HEK293 (cell line): ENCODE results near the gene AQP10.

Experiments used
- ATF2 ChIP-seq: fragments of 450-650 bp; formaldehyde crosslinking; IDR thresholded peaks from 2 replicates; pipeline ENCODE4 v1.5.1; 2016; ENCODE audit warnings: missing biosample characterization, missing genetic modification characterization, low read depth
- HOXD13 ChIP-seq: sonication (generic); formaldehyde crosslinking; IDR thresholded peaks from 2 replicates; pipeline ENCODE4 v1.8.0; 2022; ENCODE audit warnings: missing genetic modification reagents, borderline replicate concordance
- YY1 ChIP-seq: fragments of 450-650 bp; formaldehyde crosslinking; IDR thresholded peaks from 2 replicates; pipeline ENCODE4 v1.5.1; 2018; ENCODE audit warnings: missing biosample characterization, missing genetic modification characterization
- ZBTB1 ChIP-seq: fragments of 450-650 bp; formaldehyde crosslinking; IDR thresholded peaks from 2 replicates; pipeline ENCODE4 v1.5.1; 2016; ENCODE audit warnings: missing biosample characterization, missing genetic modification characterization
- ZBTB10 ChIP-seq: fragments of 450-650 bp; formaldehyde crosslinking; IDR thresholded peaks from 2 replicates; pipeline ENCODE4 v1.5.1; 2016; ENCODE audit warnings: missing biosample characterization, missing genetic modification characterization
- ZBTB6 ChIP-seq: fragments of 450-650 bp; formaldehyde crosslinking; IDR thresholded peaks from 2 replicates; pipeline ENCODE4 v1.5.1; 2017; ENCODE audit warnings: missing biosample characterization, missing genetic modification characterization
- ZEB2 ChIP-seq: fragments of 450-650 bp; formaldehyde crosslinking; IDR thresholded peaks from 2 replicates; pipeline ENCODE4 v1.5.1; 2016; ENCODE audit warnings: missing biosample characterization, missing genetic modification characterization
- ZNF174 ChIP-seq: fragments of 450-650 bp; formaldehyde crosslinking; IDR thresholded peaks from 2 replicates; pipeline ENCODE4 v1.5.0; 2017; ENCODE audit warnings: missing biosample characterization, mild to moderate bottlenecking, missing genetic modification characterization
- ZNF2 ChIP-seq: fragments of 450-650 bp; formaldehyde crosslinking; IDR thresholded peaks from 2 replicates; pipeline ENCODE4 v1.5.1; 2016; ENCODE audit warnings: missing biosample characterization, missing genetic modification characterization
- ZNF214 ChIP-seq: fragments of 450-650 bp; formaldehyde crosslinking; IDR thresholded peaks from 2 replicates; pipeline ENCODE4 v1.5.1; 2017; ENCODE audit warnings: missing biosample characterization, mild to moderate bottlenecking, missing genetic modification characterization, borderline replicate concordance
- ZNF248 ChIP-seq: fragments of 450-650 bp; formaldehyde crosslinking; IDR thresholded peaks from 2 replicates; pipeline ENCODE4 v1.5.1; 2017; ENCODE audit warnings: missing biosample characterization, missing genetic modification characterization
- ZNF26 ChIP-seq: fragments of 450-650 bp; formaldehyde crosslinking; IDR thresholded peaks from 2 replicates; pipeline ENCODE4 v1.5.1; 2016; ENCODE audit warnings: missing biosample characterization, missing genetic modification characterization
- ZNF391 ChIP-seq: fragments of 450-650 bp; formaldehyde crosslinking; IDR thresholded peaks from 2 replicates; pipeline ENCODE4 v1.5.1; 2016; ENCODE audit warnings: low read depth, missing biosample characterization, missing genetic modification characterization, borderline replicate concordance
- ZNF398 ChIP-seq: fragments of 450-650 bp; formaldehyde crosslinking; IDR thresholded peaks from 2 replicates; pipeline ENCODE4 v1.5.1; 2017; ENCODE audit warnings: missing biosample characterization, missing genetic modification characterization
- ZNF501 ChIP-seq: fragments of 450-650 bp; formaldehyde crosslinking; IDR thresholded peaks from 2 replicates; pipeline ENCODE4 v1.5.1; 2016; ENCODE audit warnings: missing biosample characterization, missing genetic modification characterization
- ZNF518A ChIP-seq: fragments of 450-650 bp; formaldehyde crosslinking; conservative IDR thresholded peaks from 2 replicates; pipeline ENCODE4 v1.5.1; 2016; ENCODE audit warnings: low read depth, missing biosample characterization, missing genetic modification characterization
- ZNF548 ChIP-seq: fragments of 450-650 bp; formaldehyde crosslinking; IDR thresholded peaks from 2 replicates; pipeline ENCODE4 v1.5.1; 2016; ENCODE audit warnings: missing biosample characterization, missing genetic modification characterization
- ZNF580 ChIP-seq: fragments of 450-650 bp; formaldehyde crosslinking; IDR thresholded peaks from 2 replicates; pipeline ENCODE4 v1.5.1; 2016; ENCODE audit warnings: missing biosample characterization, missing genetic modification characterization
- ZNF645 ChIP-seq: fragments of 450-650 bp; formaldehyde crosslinking; IDR thresholded peaks from 2 replicates; pipeline ENCODE4; 2016; ENCODE audit warnings: missing biosample characterization, missing genetic modification characterization
- ZSCAN30 ChIP-seq: fragments of 450-650 bp; IDR thresholded peaks from 2 replicates; pipeline ENCODE4 v1.5.1; 2018; ENCODE audit warnings: missing biosample characterization, mild to moderate bottlenecking, missing genetic modification characterization, moderate library complexity
- ZSCAN4 ChIP-seq: fragments of 450-650 bp; formaldehyde crosslinking; IDR thresholded peaks from 2 replicates; pipeline ENCODE4 v1.5.1; 2017; ENCODE audit warnings: missing biosample characterization, missing genetic modification characterization

AQP10 gene

GRCh38 chr1:154272217-154272998 lies 48.5 kb upstream of the AQP10 start, which contains the start of gene HAX1 (continued):
- TF ChIP-seq ZSCAN4 (tag by site-specific recombination) (no peak), ZBTB6 (tag by site-specific recombination) (no peak), ZEB2 (tag by site-specific recombination) (peak; percentile 84; the same call in 1 of the 2 replicates), ZNF26 (tag by site-specific recombination) (no peak), ZNF391 (tag by site-specific recombination) (peak; percentile 72; the same call in 1 of the 2 replicates), ZNF580 (tag by site-specific recombination) (peak; percentile 86), ZNF214 (tag by site-specific recombination) (no peak), ZSCAN30 (tag by site-specific recombination) (peak; percentile 66), YY1 (tag by site-specific recombination) (peak; percentile 16; the same call in 1 of the 2 replicates), ZBTB1 (tag by site-specific recombination) (no peak), ZNF248 (tag by site-specific recombination) (no peak), ZNF518A (tag by site-specific recombination) (peak; percentile 41; the same call in 1 of the 2 replicates), HOXD13 (no peak), ZNF501 (tag by site-specific recombination) (peak; percentile 93), ATF2 (tag by site-specific recombination) (no peak), ZNF398 (tag by site-specific recombination) (no peak), ZNF2 (0 out of 2 replicates have a peak, but pooled peaks have one; percentile 68), ZNF548 (tag by site-specific recombination) (no peak), ZBTB10 (no peak), ZNF174 (tag by site-specific recombination) (no peak), ZNF645 (tag by site-specific recombination) (no peak)
